ENCODE results near the gene SAPCD2.

DNA sequence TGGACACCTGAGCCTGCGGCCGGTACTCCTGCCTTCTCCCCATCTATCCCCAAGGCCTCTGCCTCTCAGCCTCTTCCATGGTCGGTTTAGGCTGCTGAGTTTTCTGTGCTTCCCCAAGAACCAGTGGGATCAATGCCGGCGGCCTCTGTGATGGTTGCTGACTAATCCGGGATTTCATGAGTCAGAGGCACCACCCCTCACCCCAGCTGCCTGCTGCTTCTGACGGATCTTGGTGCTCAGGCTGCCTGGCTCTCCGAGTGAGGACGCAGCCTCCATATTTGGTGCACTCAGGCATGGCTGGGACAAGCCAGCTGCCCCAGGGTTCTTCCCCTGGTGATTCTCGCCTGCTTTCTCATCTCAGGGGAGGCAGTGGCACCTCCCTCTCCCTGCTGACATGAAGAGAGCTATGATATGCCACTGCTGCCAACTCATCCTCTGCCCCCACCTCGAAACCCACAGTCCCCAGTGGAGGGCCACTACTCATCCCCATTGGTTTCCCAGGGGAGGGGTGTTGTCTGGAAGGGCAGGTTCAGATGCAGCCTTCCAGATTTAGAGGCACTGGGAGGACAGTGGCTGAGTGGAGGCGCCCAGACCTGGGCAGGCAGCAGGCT, 13.1 kb upstream of the SAPCD2 start:
- TF ChIP-seq, protein P1, sequence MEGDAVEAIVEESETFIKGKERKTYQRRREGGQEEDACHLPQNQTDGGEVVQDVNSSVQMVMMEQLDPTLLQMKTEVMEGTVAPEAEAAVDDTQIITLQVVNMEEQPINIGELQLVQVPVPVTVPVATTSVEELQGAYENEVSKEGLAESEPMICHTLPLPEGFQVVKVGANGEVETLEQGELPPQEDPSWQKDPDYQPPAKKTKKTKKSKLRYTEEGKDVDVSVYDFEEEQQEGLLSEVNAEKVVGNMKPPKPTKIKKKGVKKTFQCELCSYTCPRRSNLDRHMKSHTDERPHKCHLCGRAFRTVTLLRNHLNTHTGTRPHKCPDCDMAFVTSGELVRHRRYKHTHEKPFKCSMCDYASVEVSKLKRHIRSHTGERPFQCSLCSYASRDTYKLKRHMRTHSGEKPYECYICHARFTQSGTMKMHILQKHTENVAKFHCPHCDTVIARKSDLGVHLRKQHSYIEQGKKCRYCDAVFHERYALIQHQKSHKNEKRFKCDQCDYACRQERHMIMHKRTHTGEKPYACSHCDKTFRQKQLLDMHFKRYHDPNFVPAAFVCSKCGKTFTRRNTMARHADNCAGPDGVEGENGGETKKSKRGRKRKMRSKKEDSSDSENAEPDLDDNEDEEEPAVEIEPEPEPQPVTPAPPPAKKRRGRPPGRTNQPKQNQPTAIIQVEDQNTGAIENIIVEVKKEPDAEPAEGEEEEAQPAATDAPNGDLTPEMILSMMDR (IDR thresholded peaks at IDR 0.05; ENCODE audit: low read length) = no peak
- no peak for TF ChIP-seq EZH2phosphoT487 (IDR thresholded peaks at IDR 0.05; ENCODE audit: low read length)

All from MM.1S (cell line).